K562 (cell line): ENCODE data around the gene CCDC124. TPM values are rescaled to one million over a fixed set of nuclear protein-coding genes. Genes with fewer than 3 reads are reported as not detected.

Experiments used
- BCL6 ChIP-seq: fragments of 250-450 bp; sonication (Bioruptor Pico); IDR thresholded peaks from 2 replicates; pipeline ENCODE4 v1.4.0; 2020
- CREB1 ChIP-seq, 2 experiments: sonication (generic) in 1 of 2; formaldehyde crosslinking in 1 of 2; IDR thresholded peaks; 2 replicates each; pipeline versions ENCODE4 v1.6.1 to v1.8.0; 2012 to 2022; ENCODE audit warnings: inconsistent platforms in 1 of 2, mild to moderate bottlenecking in 1 of 2, missing genetic modification reagents in 1 of 2, moderate library complexity in 1 of 2
- ESRRB ChIP-seq: fragments of 250-450 bp; sonication (Bioruptor Pico); IDR thresholded peaks from 2 replicates; pipeline ENCODE4 v1.5.0; 2020; ENCODE audit warnings: mild to moderate bottlenecking, moderate library complexity, borderline replicate concordance
- ETS1 ChIP-seq: conservative IDR thresholded peaks from 2 replicates; pipeline ENCODE4 v1.6.1; 2011; ENCODE audit warnings: low read depth, mild to moderate bottlenecking, low read length; ENCODE audit not compliant: control insufficient read depth
- HDGF ChIP-seq: fragments of 450-650 bp; IDR thresholded peaks from 2 replicates; pipeline ENCODE4 v1.6.1; 2016
- NFATC3 ChIP-seq: fragments of 450-650 bp; IDR thresholded peaks from 2 replicates; pipeline ENCODE4 v1.6.1; 2017; ENCODE audit warnings: mild to moderate bottlenecking
- PML ChIP-seq: IDR thresholded peaks from 2 replicates; pipeline ENCODE4 v1.6.1; 2012; ENCODE audit warnings: low read length, inconsistent platforms
- POLR2A ChIP-seq: fragments of 450-650 bp; conservative IDR thresholded peaks from 2 replicates; pipeline ENCODE4 v1.6.1; 2016
- POLR2AphosphoS5 ChIP-seq: IDR thresholded peaks from 2 replicates; pipeline ENCODE4 v1.6.1; 2011; ENCODE audit warnings: mild to moderate bottlenecking, low read depth, low read length, moderate library complexity; ENCODE audit not compliant: control insufficient read depth, insufficient read depth
- SAFB2 ChIP-seq: fragments of 200-400 bp; formaldehyde crosslinking; IDR thresholded peaks from 2 replicates; pipeline ENCODE4 v1.6.1; 2018; ENCODE audit warnings: borderline replicate concordance, low read length, low read depth, moderate library complexity; ENCODE audit not compliant: severe bottlenecking
- TAF7 ChIP-seq: fragments of 450-650 bp; IDR thresholded peaks from 2 replicates; pipeline ENCODE4 v1.6.1; 2016; ENCODE audit warnings: missing genetic modification characterization, missing compliant biosample characterization
- TAL1 ChIP-seq: fragments of 450-650 bp; IDR thresholded peaks from 2 replicates; pipeline ENCODE4 v1.6.1; 2016; ENCODE audit warnings: mild to moderate bottlenecking
- TBP ChIP-seq: optimal IDR thresholded peaks from 2 replicates; pipeline ENCODE3; 2011; ENCODE audit warnings: low read depth, low read length, improper control_type of control experiment
- XRCC5 ChIP-seq: fragments of 200-400 bp; formaldehyde crosslinking; IDR thresholded peaks from 2 replicates; pipeline ENCODE4 v1.6.1; 2017; ENCODE audit warnings: low read depth, mild to moderate bottlenecking, low read length
- ZNF184 ChIP-seq: sonication (generic); formaldehyde crosslinking; IDR thresholded peaks from 2 replicates; pipeline ENCODE4 v1.5.0; 2020; ENCODE audit warnings: missing genetic modification reagents
- ZNF436 ChIP-seq: fragments of 250-450, 450-650 bp; sonication (Bioruptor Pico); formaldehyde crosslinking; IDR thresholded peaks from 2 replicates; pipeline ENCODE4 v1.7.0; 2020; ENCODE audit warnings: mild to moderate bottlenecking
- ZNF584 ChIP-seq: fragments of 200-800 bp; sonication (Bioruptor generic); IDR thresholded peaks from 2 replicates; pipeline ENCODE4 v1.6.1; 2016; ENCODE audit warnings: low read depth, mild to moderate bottlenecking, missing genetic modification characterization, missing compliant biosample characterization
- ZNF586 ChIP-seq: fragments of 450-650 bp; formaldehyde crosslinking; conservative IDR thresholded peaks from 2 replicates; pipeline ENCODE4 v1.4.0; 2020; ENCODE audit warnings: mild to moderate bottlenecking, moderate library complexity
- polyA plus RNA-seq, 8 experiments: library from polyadenylated mRNA; depleted of rRNA in 4 of 8; stranded (reverse) in 5 of 8; unstranded in 3 of 8; fragments of >200 nt; fragmentation: Nextera tagmentation in 2 of 8; fragmentation: Illumina TruSeq in 1 of 8; extraction: Ambion mirVana in 2 of 8; extraction: Trizol in 1 of 8; gene quantifications; 2 replicates each; pipeline versions ENCODE4 v1.2.1 to v1.2.3, GENCODE V29; 2011 to 2014; ENCODE audit warnings: inconsistent platforms in 1 of 8, missing spikeins in 1 of 8
- total RNA-seq, 7 experiments: library from RNA; depleted of rRNA in 6 of 7; stranded (reverse); fragments of >200 nt in 6 of 7; fragmentation: Illumina TruSeq in 2 of 7; extraction: Trizol in 2 of 7; gene quantifications; 2 replicates each; pipeline versions ENCODE4 v1.2.1 to v1.2.3, GENCODE V29; 2011 to 2021; ENCODE audit warnings: low replicate concordance in 1 of 7
- TF ChIP-seq, protein P1 (sequence below): IDR thresholded peaks from 2 replicates; pipeline ENCODE4 v1.6.1; 2011; ENCODE audit not compliant: insufficient read length; ENCODE audit errors: extremely low read depth
- TF ChIP-seq, protein P2 (sequence below): fragments of 150-350 bp; IDR thresholded peaks from 2 replicates; pipeline ENCODE4 v1.6.1; 2014; ENCODE audit warnings: low read depth, mild to moderate bottlenecking, low read length, borderline replicate concordance
- TF ChIP-seq, protein P3 (sequence below): fragments of 450-650 bp; IDR thresholded peaks from 2 replicates; pipeline ENCODE4 v1.6.1; 2018; ENCODE audit warnings: mild to moderate bottlenecking, low read depth; ENCODE audit not compliant: partially characterized antibody

The CCDC124 gene
- total and polyA plus RNA-seq, 9 of the 15 experiments (the other 6 are each of a cell fraction or from before 2014, with no cell fraction given): 5.8 to 234 (median 40.1) TPM

DNA sequence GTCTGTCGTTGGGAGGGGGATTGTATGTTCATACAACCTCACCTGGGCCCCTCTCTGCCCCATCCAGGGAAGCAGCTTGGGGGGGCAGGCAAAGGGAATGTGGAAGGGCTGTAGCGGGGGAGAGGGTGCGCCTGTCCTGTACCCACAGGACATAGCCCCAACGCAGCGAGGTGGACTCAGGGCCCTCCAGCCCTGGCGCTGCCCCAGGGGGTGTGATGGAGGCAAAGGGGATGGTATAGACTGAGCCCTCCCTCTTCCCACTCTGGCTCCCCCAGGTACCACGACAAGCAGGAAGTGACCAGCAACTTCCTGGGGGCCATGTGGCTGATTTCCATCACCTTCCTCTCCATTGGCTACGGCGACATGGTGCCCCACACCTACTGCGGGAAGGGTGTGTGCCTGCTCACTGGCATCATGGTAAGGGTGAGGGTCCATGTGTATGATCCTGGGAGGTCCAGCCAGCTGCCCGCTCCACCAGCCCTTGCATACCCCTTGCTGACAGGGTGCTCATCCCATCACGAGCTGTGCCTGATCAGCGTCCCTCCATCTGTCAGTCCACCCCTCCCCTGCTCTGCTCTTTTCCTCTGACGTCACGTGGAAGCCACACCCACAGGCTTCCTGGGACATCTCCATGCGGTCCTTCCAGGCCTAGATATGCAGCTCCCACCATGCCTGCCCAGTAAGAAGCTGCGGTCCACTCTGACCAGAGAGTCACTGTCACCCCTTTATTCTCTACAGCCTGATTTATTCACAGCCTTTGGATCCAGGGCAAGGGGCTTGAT, 52.4 kb downstream of the CCDC124 start (continued):
- peak; percentile 38; the same call in 1 of the 2 replicates for TF ChIP-seq ETS1
- TF ChIP-seq, protein P1, sequence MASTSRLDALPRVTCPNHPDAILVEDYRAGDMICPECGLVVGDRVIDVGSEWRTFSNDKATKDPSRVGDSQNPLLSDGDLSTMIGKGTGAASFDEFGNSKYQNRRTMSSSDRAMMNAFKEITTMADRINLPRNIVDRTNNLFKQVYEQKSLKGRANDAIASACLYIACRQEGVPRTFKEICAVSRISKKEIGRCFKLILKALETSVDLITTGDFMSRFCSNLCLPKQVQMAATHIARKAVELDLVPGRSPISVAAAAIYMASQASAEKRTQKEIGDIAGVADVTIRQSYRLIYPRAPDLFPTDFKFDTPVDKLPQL: no peak
- peak; percentile 62 for TF ChIP-seq TBP
- peak; percentile 70 for TF ChIP-seq POLR2A
- no peak for TF ChIP-seq ZNF584 (CRISPR knock-in tag)
- TF ChIP-seq HDGF: no peak
- TF ChIP-seq, protein P2, sequence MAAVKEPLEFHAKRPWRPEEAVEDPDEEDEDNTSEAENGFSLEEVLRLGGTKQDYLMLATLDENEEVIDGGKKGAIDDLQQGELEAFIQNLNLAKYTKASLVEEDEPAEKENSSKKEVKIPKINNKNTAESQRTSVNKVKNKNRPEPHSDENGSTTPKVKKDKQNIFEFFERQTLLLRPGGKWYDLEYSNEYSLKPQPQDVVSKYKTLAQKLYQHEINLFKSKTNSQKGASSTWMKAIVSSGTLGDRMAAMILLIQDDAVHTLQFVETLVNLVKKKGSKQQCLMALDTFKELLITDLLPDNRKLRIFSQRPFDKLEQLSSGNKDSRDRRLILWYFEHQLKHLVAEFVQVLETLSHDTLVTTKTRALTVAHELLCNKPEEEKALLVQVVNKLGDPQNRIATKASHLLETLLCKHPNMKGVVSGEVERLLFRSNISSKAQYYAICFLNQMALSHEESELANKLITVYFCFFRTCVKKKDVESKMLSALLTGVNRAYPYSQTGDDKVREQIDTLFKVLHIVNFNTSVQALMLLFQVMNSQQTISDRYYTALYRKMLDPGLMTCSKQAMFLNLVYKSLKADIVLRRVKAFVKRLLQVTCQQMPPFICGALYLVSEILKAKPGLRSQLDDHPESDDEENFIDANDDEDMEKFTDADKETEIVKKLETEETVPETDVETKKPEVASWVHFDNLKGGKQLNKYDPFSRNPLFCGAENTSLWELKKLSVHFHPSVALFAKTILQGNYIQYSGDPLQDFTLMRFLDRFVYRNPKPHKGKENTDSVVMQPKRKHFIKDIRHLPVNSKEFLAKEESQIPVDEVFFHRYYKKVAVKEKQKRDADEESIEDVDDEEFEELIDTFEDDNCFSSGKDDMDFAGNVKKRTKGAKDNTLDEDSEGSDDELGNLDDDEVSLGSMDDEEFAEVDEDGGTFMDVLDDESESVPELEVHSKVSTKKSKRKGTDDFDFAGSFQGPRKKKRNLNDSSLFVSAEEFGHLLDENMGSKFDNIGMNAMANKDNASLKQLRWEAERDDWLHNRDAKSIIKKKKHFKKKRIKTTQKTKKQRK: no peak
- no peak for TF ChIP-seq SAFB2
- no peak for TF ChIP-seq ZNF184 (CRISPR knock-in tag)
- TF ChIP-seq CREB1 (IDR thresholded peaks at IDR 0.05): no peak
- TF ChIP-seq CREB1 (CRISPR knock-in tag; IDR thresholded peaks at IDR 0.05): peak; percentile 59; the same call in 1 of the 2 replicates
- TF ChIP-seq ZNF586 (CRISPR knock-in tag): no peak
- TF ChIP-seq NFATC3: no peak
- TF ChIP-seq, protein P3, sequence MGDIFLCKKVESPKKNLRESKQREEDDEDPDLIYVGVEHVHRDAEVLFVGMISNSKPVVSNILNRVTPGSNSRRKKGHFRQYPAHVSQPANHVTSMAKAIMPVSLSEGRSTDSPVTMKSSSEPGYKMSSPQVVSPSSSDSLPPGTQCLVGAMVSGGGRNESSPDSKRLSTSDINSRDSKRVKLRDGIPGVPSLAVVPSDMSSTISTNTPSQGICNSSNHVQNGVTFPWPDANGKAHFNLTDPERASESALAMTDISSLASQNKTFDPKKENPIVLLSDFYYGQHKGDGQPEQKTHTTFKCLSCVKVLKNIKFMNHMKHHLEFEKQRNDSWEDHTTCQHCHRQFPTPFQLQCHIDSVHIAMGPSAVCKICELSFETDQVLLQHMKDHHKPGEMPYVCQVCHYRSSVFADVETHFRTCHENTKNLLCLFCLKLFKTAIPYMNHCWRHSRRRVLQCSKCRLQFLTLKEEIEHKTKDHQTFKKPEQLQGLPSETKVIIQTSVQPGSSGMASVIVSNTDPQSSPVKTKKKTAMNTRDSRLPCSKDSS: no peak
- TF ChIP-seq POLR2AphosphoS5: no peak; the same call in 1 of the 2 replicates
- TF ChIP-seq TAL1: no peak
- TF ChIP-seq ZNF436: no peak
- TF ChIP-seq TAF7: no peak
- peak; percentile 40; the same call in 1 of the 2 replicates for TF ChIP-seq PML
- no peak for TF ChIP-seq XRCC5
- no peak for TF ChIP-seq ESRRB (CRISPR knock-in tag)
- TF ChIP-seq BCL6 (CRISPR knock-in tag): no peak
